Measurements from ENCODE around the gene DUOXA2. TPM values are rescaled to one million over a fixed set of nuclear protein-coding genes. Genes with fewer than 3 reads are reported as not detected.

The DUOXA2 gene
- polyA plus RNA-seq, 1 donor (not counting 4 experiments of a cell fraction or from before 2014, with no cell fraction given), result not detected

- no peak overlapping the region for H3K27ac ChIP-seq (ENCODE audit: control insufficient read depth, insufficient read depth, low read length)
- peaks cover 17 to 48% of the 10 kb centered on the region in 2 experiments for H3K36me3 ChIP-seq (ENCODE audit: control insufficient read depth in 2 of 2, extremely low read depth in 1 of 2, insufficient read depth in 2 of 2, low read length in 2 of 2)
- no peaks in the 10 kb centered on the region for H3K79me2 ChIP-seq (ENCODE audit: control insufficient read depth, insufficient read depth, low read length)
- no peak for TF ChIP-seq CTCF (optimal IDR thresholded peaks at IDR 0.05 in 1 of 3, IDR thresholded peaks at IDR 0.05 in 1 of 3, conservative IDR thresholded peaks at IDR 0.05 in 1 of 3; ENCODE audit: extremely low read depth in 1 of 3, insufficient read depth in 2 of 3, low read length in 3 of 3)
- no peak for TF ChIP-seq EZH2 (IDR thresholded peaks at IDR 0.05; ENCODE audit: low read length)
- no peaks in the 10 kb centered on the region for H3K4me1 ChIP-seq (ENCODE audit: control insufficient read depth, extremely low read depth, insufficient read depth, low read length)
- no peak overlapping the region for H2AFZ ChIP-seq (ENCODE audit: control insufficient read depth, low read length)
- H3K9me1 ChIP-seq (ENCODE audit: control insufficient read depth, extremely low read depth, insufficient read depth, low read length), result no peaks in the 10 kb centered on the region
- dilution Hi-C loops (cut with MboI; ENCODE audit: extremely low pct_ligation_motif_present, low sequenced_read_pairs), result no loop called here
- H3K9me3 ChIP-seq (ENCODE audit: control insufficient read depth, low read depth, low read length), result no peaks in the 10 kb centered on the region
- DNase-seq (ENCODE audit: low read depth, low spot score) (no peak), FAIRE-seq (no peak)
- H4K20me1 ChIP-seq (ENCODE audit: control insufficient read depth, extremely low read depth, insufficient read depth, low read length), result no peaks in the 10 kb centered on the region
- no peaks in the 10 kb centered on the region for H3K27me3 ChIP-seq (ENCODE audit: control insufficient read depth, extremely low read depth, insufficient read depth, low read length)
- H3K4me3 ChIP-seq (ENCODE audit: control insufficient read depth in 2 of 3, extremely low read depth in 1 of 3, insufficient read depth in 2 of 3, low read depth in 1 of 3, low read length in 3 of 3), result no peak overlapping the region
- no peak overlapping the region for H3K4me2 ChIP-seq (ENCODE audit: control insufficient read depth, extremely low read depth, insufficient read depth, low read depth, low read length)
- H3K9ac ChIP-seq (ENCODE audit: control insufficient read depth, extremely low read depth, insufficient read depth, low read length), result no peak overlapping the region
Observed at GRCh38 chr15:45140557-45141250, 26.6 kb downstream of the DUOXA2 start.

GRCh38 chr15:45141386-45141785, 27.3 kb downstream of the DUOXA2 start:
- Histone ChIP-seq H3K4me1 (ENCODE audit: control insufficient read depth, extremely low read depth, insufficient read depth, low read length) (peaks cover 5% of the 10 kb centered on the region), H3K4me2 (ENCODE audit: control insufficient read depth, extremely low read depth, insufficient read depth, low read depth, low read length) (no peak overlapping the region), H3K9me1 (ENCODE audit: control insufficient read depth, extremely low read depth, insufficient read depth, low read length) (no peaks in the 10 kb centered on the region), H3K27ac (ENCODE audit: control insufficient read depth, insufficient read depth, low read length) (no peak overlapping the region), H3K9ac (ENCODE audit: control insufficient read depth, extremely low read depth, insufficient read depth, low read length) (no peak overlapping the region), H3K27me3 (ENCODE audit: control insufficient read depth, extremely low read depth, insufficient read depth, low read length) (no peaks in the 10 kb centered on the region), H3K79me2 (ENCODE audit: control insufficient read depth, insufficient read depth, low read length) (no peaks in the 10 kb centered on the region), H3K4me3 (ENCODE audit: control insufficient read depth in 2 of 3, extremely low read depth in 1 of 3, insufficient read depth in 2 of 3, low read depth in 1 of 3, low read length in 3 of 3) (no peak overlapping the region), H3K36me3 (ENCODE audit: control insufficient read depth in 2 of 2, extremely low read depth in 1 of 2, insufficient read depth in 2 of 2, low read length in 2 of 2) (peaks cover 18 to 48% of the 10 kb centered on the region in 2 experiments), H3K9me3 (ENCODE audit: control insufficient read depth, low read depth, low read length) (no peaks in the 10 kb centered on the region), H4K20me1 (ENCODE audit: control insufficient read depth, extremely low read depth, insufficient read depth, low read length) (no peaks in the 10 kb centered on the region), H2AFZ (ENCODE audit: control insufficient read depth, low read length) (no peak overlapping the region)
- dilution Hi-C loops (cut with MboI; ENCODE audit: extremely low pct_ligation_motif_present, low sequenced_read_pairs), result no loop called here
- FAIRE-seq, result no peak
- no peak for DNase-seq (ENCODE audit: low read depth, low spot score)
- TF ChIP-seq EZH2 (IDR thresholded peaks at IDR 0.05; ENCODE audit: low read length), result no peak
- no peak for TF ChIP-seq CTCF (optimal IDR thresholded peaks at IDR 0.05 in 1 of 3, IDR thresholded peaks at IDR 0.05 in 1 of 3, conservative IDR thresholded peaks at IDR 0.05 in 1 of 3; ENCODE audit: extremely low read depth in 1 of 3, insufficient read depth in 2 of 3, low read length in 3 of 3)

Data from keratinocyte (primary cell).